ENCODE data around the gene EDN2. TPM values are rescaled to one million over a fixed set of nuclear protein-coding genes. Genes with fewer than 3 reads are reported as not detected.

Gene EDN2
- total and polyA plus RNA-seq, 8 donors, result 1.5 to 71.8 (median 2.5) TPM; not detected in 3

DNA sequence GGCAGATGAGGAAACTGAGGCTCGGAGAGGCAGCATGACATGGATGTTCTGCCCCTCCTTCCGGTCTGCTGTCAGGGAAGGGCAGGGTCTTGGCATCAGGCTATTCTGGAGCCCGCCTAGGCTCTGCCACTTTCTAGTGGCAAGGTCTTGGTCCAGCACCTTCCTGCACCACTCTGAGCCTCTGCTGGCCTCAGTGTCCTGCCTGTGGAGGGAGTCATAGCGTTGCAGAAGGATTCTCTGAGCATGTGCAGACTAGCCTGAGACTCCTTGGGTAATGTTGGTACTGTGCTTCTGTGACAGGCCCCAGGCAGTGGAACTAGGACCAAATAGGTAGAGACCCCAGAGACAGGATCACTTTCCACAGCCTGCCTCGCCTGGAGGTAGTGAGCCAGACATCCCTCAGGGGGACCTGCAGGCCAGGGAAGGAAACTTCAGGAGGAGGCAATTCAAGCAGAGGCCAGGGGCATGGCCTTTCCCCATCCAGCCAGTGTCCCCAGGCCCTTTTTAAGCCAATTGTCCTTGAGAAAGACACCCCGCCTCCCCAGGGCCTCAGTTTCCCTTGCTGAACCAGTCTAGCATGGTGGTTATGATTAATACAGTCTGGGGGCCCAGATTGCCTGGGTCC lies 10.6 kb downstream of the EDN2 start:
- H3K4me3 ChIP-seq, result no peak overlapping the region
- DNase-seq, result no peak
- intact Hi-C loops (cut with DNase I; ENCODE audit: low total_unique reads), result no loop called here
- no peaks in the 10 kb centered on the region for H3K9me3 ChIP-seq
- no peaks in the 10 kb centered on the region for H3K27me3 ChIP-seq
- no peaks in the 10 kb centered on the region for H3K36me3 ChIP-seq
- WGBS, 5 donors, result 83 to 96% (median 90%) methylated on average over 6 of the region's 6 CpGs
- peaks cover 14 to 49% (median 32%) of the 10 kb centered on the region in 4 donors for H3K4me1 ChIP-seq
- H3K27ac ChIP-seq, result peak overlapping the region in 3 of 5 donors; percentile 55 to 83 (median 66)
- TF ChIP-seq POLR2A (IDR thresholded peaks at IDR 0.05) (no peak), EP300 (IDR thresholded peaks at IDR 0.05) (no peak), POLR2AphosphoS5 (IDR thresholded peaks at IDR 0.05) (no peak)
- TF ChIP-seq, protein P1, sequence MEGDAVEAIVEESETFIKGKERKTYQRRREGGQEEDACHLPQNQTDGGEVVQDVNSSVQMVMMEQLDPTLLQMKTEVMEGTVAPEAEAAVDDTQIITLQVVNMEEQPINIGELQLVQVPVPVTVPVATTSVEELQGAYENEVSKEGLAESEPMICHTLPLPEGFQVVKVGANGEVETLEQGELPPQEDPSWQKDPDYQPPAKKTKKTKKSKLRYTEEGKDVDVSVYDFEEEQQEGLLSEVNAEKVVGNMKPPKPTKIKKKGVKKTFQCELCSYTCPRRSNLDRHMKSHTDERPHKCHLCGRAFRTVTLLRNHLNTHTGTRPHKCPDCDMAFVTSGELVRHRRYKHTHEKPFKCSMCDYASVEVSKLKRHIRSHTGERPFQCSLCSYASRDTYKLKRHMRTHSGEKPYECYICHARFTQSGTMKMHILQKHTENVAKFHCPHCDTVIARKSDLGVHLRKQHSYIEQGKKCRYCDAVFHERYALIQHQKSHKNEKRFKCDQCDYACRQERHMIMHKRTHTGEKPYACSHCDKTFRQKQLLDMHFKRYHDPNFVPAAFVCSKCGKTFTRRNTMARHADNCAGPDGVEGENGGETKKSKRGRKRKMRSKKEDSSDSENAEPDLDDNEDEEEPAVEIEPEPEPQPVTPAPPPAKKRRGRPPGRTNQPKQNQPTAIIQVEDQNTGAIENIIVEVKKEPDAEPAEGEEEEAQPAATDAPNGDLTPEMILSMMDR (IDR thresholded peaks at IDR 0.05), result no peak

DNA sequence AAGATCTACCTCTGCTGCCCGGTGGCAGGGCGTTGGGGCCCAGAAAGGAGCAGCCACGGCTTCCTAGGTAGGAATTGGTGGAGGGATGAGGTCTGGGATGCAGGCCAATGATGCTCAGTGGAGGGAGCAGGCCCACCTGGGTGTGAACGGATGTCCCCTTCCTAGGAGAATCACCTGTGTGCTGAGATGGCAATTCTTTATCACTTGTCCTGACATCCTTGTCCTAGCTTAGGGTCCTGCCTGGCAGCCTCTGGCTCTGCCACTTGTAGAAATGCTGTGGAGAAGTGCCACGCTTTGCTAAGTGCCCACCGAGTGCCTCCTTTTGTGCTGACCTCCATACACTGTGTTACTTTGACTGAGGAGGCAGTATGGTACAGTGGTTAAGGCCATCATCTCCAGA lies 12.8 kb downstream of the EDN2 start:
- peaks cover 19 to 51% (median 34%) of the 10 kb centered on the region in 4 donors for H3K4me1 ChIP-seq
- no peak overlapping the region for H3K27ac ChIP-seq
- no peak for DNase-seq
- H3K4me3 ChIP-seq, result no peak overlapping the region
- H3K27me3 ChIP-seq, result no peaks in the 10 kb centered on the region
- H3K36me3 ChIP-seq, result no peaks in the 10 kb centered on the region
- intact Hi-C loops (cut with DNase I; ENCODE audit: low total_unique reads), result no loop called here
- TF ChIP-seq EP300 (IDR thresholded peaks at IDR 0.05) (no peak), POLR2AphosphoS5 (IDR thresholded peaks at IDR 0.05) (no peak), POLR2A (IDR thresholded peaks at IDR 0.05) (no peak)
- TF ChIP-seq, protein P1 (IDR thresholded peaks at IDR 0.05), result no peak
- WGBS, 5 donors, result 81 to 91% (median 88%) methylated on average over 6 of the region's 6 CpGs
- H3K9me3 ChIP-seq, result no peaks in the 10 kb centered on the region

GRCh38 chr1:41469706-41470105 lies 14.8 kb downstream of the EDN2 start:
- Histone ChIP-seq H3K27ac (no peak overlapping the region), H3K36me3 (no peaks in the 10 kb centered on the region), H3K27me3 (no peaks in the 10 kb centered on the region), H3K4me3 (no peak overlapping the region), H3K9me3 (no peaks in the 10 kb centered on the region), H3K4me1 (peaks cover 17 to 40% (median 25%) of the 10 kb centered on the region in 4 donors)
- 69 to 100% (median 76%) methylated on average over 3 to 5 of the region's 5 CpGs for WGBS, 5 donors
- no peak for DNase-seq
- TF ChIP-seq POLR2A (IDR thresholded peaks at IDR 0.05) (no peak), EP300 (IDR thresholded peaks at IDR 0.05) (no peak), POLR2AphosphoS5 (IDR thresholded peaks at IDR 0.05) (no peak)
- TF ChIP-seq, protein P1 (IDR thresholded peaks at IDR 0.05), result no peak
- intact Hi-C loops (cut with DNase I; ENCODE audit: low total_unique reads), result no loop called here

DNA sequence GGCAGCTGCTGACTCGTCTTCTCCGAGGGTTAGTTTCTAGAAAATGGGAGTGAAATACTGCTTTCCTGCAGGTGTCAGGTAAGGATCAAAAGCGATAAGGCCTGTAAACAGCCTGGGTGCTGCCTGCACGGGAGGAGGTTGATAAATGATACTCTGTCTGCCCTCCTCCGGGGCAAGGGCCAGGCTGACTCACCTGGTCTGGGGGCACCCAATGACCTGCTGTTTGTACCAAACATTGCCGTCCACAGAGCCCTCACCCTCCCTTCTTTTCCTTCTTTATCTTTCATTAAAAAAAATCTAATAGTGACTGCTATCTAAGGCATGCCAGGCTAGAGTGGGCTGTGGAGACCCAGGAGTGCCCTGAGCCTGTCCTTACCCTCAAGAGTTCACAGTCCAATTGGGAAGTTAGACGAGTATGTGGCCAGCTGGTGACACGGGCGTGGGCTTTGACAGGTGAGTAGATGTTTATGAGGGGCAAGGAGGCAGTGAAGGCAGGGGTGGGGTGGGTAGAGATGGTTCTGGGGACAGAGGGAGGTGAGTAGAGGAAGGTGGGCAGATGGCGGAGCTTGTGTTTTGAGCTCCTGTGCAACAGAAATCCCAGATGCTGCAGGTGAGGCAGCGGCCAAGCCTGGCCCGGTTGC lies 16.2 kb downstream of the EDN2 start:
- Histone ChIP-seq H3K27ac (no peak overlapping the region), H3K4me1 (peaks cover 15 to 29% (median 19%) of the 10 kb centered on the region in 4 donors), H3K4me3 (no peak overlapping the region), H3K36me3 (no peaks in the 10 kb centered on the region), H3K27me3 (no peaks in the 10 kb centered on the region), H3K9me3 (no peaks in the 10 kb centered on the region)
- 51 to 79% (median 57%) methylated on average over 11 to 12 of the region's 12 CpGs for WGBS, 5 donors
- TF ChIP-seq, protein P1 (IDR thresholded peaks at IDR 0.05), result no peak
- no peak for TF ChIP-seq EP300 (IDR thresholded peaks at IDR 0.05)
- no peak for TF ChIP-seq POLR2AphosphoS5 (IDR thresholded peaks at IDR 0.05)
- no peak for TF ChIP-seq POLR2A (IDR thresholded peaks at IDR 0.05)
- intact Hi-C loops (cut with DNase I; ENCODE audit: low total_unique reads), result no loop called here
- DNase-seq, result no peak
